Measurements from ENCODE around the gene FLYWCH1. TPM values are rescaled to one million over a fixed set of nuclear protein-coding genes. Genes with fewer than 3 reads are reported as not detected.

FLYWCH1 gene
- total RNA-seq, 1 donor from 2014 or later: 34.7 TPM

- Histone ChIP-seq H3K27me3 (ENCODE audit: low read depth) (peaks cover 4% of the 10 kb centered on the region), H3K27ac (no peak overlapping the region), H3K4me3 (no peak overlapping the region), H3K4me1 (peaks cover 21% of the 10 kb centered on the region), H3K36me3 (no peaks in the 10 kb centered on the region), H3K9me3 (no peaks in the 10 kb centered on the region)
- intact Hi-C loops (cut with DNase I): no loop called here
- ATAC-seq (no peak), DNase-seq (no peak)
- TF ChIP-seq, protein P1, sequence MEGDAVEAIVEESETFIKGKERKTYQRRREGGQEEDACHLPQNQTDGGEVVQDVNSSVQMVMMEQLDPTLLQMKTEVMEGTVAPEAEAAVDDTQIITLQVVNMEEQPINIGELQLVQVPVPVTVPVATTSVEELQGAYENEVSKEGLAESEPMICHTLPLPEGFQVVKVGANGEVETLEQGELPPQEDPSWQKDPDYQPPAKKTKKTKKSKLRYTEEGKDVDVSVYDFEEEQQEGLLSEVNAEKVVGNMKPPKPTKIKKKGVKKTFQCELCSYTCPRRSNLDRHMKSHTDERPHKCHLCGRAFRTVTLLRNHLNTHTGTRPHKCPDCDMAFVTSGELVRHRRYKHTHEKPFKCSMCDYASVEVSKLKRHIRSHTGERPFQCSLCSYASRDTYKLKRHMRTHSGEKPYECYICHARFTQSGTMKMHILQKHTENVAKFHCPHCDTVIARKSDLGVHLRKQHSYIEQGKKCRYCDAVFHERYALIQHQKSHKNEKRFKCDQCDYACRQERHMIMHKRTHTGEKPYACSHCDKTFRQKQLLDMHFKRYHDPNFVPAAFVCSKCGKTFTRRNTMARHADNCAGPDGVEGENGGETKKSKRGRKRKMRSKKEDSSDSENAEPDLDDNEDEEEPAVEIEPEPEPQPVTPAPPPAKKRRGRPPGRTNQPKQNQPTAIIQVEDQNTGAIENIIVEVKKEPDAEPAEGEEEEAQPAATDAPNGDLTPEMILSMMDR (IDR thresholded peaks at IDR 0.05): no peak
These were observed 64.5 kb downstream of the FLYWCH1 start for GRCh38 chr16:2976201-2976600.

DNA sequence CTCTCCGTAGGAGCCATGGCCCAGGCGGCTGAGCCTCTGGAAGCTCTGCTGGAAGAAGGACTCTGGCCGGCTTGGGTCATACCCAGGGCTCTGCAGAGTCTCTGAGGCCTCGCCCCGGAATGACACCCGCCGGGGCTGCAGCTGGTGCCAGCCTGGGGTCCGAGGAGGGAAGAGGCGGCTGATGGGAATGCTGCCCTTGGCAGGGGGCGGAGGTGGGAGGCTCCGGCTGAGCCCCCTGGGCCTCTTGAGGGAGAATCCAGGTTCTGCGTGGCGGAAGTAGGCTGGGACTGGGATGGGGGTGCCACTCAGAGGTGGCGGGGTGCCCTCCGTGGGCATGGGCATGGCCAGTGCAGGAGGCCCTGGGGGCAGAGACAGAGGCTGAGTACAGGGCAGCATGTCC lies 64.9 kb downstream of the FLYWCH1 start:
- ATAC-seq: no peak
- DNase-seq: no peak
- Histone ChIP-seq H3K36me3 (no peaks in the 10 kb centered on the region), H3K27ac (no peak overlapping the region), H3K4me1 (peaks cover 22% of the 10 kb centered on the region), H3K27me3 (ENCODE audit: low read depth) (peaks cover 4% of the 10 kb centered on the region), H3K4me3 (no peak overlapping the region), H3K9me3 (no peaks in the 10 kb centered on the region)
- TF ChIP-seq, protein P1 (IDR thresholded peaks at IDR 0.05): no peak
- intact Hi-C loops (cut with DNase I): no loop called here

- Histone ChIP-seq H3K4me1 (peaks cover 22% of the 10 kb centered on the region), H3K9me3 (no peaks in the 10 kb centered on the region), H3K36me3 (no peaks in the 10 kb centered on the region), H3K27ac (no peak overlapping the region), H3K27me3 (ENCODE audit: low read depth) (peaks cover 4% of the 10 kb centered on the region), H3K4me3 (no peak overlapping the region)
- TF ChIP-seq, protein P1 (IDR thresholded peaks at IDR 0.05): no peak
- intact Hi-C loops (cut with DNase I): no loop called here
- ATAC-seq: peak; percentile 2 to 39
- DNase-seq: peak; percentile 75
These were observed 65.7 kb downstream of the FLYWCH1 start for GRCh38 chr16:2977440-2977839.

DNA sequence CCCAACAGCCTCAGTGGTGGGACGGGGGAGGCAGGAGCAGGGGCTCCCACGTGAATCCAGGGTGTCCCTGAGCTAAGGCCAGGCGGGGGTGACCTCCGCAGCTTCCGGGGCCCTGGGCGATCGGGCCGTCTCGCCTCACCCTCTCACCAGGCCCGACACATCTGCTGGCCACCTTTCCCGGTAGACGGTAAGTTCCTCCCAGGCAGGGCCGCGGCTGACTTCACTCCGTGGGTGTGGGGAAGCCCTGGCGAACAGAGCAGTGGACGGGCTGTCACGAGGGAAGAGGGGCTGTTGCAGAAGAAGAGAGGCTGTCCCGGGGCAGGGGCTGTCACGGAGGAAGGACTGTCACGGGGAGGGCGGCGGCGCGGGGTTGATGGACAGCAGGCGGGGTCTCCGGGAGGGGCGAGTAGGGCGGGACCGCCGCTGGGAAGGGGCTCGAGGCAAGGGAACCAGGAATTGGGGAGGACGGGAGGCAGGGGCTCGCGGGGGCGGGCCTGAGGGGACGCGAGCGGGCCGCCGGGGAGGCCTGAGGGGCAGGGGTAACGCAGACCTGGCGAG lies 68.0 kb downstream of the FLYWCH1 start:
- Histone ChIP-seq H3K27me3 (ENCODE audit: low read depth) (peaks cover 4% of the 10 kb centered on the region), H3K27ac (no peak overlapping the region), H3K4me1 (peaks cover 33% of the 10 kb centered on the region), H3K9me3 (no peaks in the 10 kb centered on the region), H3K4me3 (peak overlapping the region; percentile 67), H3K36me3 (no peaks in the 10 kb centered on the region)
- intact Hi-C loops (cut with DNase I): no loop called here
- ATAC-seq (no peak), DNase-seq (no peak)
- TF ChIP-seq, protein P1 (IDR thresholded peaks at IDR 0.05): no peak

- Histone ChIP-seq H3K27me3 (ENCODE audit: low read depth) (peaks cover 4% of the 10 kb centered on the region), H3K36me3 (no peaks in the 10 kb centered on the region), H3K27ac (peak within 1 kb of the TSS; percentile 87), H3K9me3 (no peaks in the 10 kb centered on the region), H3K4me1 (peaks cover 33% of the 10 kb centered on the region), H3K4me3 (peak within 1 kb of the TSS; percentile 67)
- ATAC-seq (peak; percentile 96), DNase-seq (peak; percentile 94)
- intact Hi-C loops (cut with DNase I): no loop called here
- TF ChIP-seq, protein P1 (IDR thresholded peaks at IDR 0.05): no peak
These were observed 68.8 kb downstream of the FLYWCH1 start, which contains the start of gene PKMYT1 for GRCh38 chr16:2980227-2981176. PKMYT1 (minus strand) TSS chr16:2980446; CDS start chr16:2979657, 789 bp downstream.
